NCI-H446 treated with DMSO at 0.1 percent for 48 hours (cell line): Measurements from ENCODE around the gene TUBGCP6.

Experiments
- DNase-seq: peaks from one replicate; lab custom pipeline; 2025; lab: John Stamatoyannopoulos, UW

The TUBGCP6 gene

GRCh38 chr22:50244420-50245213, at the start of gene TUBGCP6:
Gene TUBGCP6 (minus strand): TSS chr22:50245023. CDS start chr22:50244459, 564 bp downstream.
- DNase-seq = peak; percentile 66

GRCh38 chr22:50294319-50294656, 49.5 kb upstream of the TUBGCP6 start:
- DNase-seq = no peak

GRCh38 chr22:50293441-50294318, 48.9 kb upstream of the TUBGCP6 start:
- DNase-seq = no peak

- no peak for DNase-seq
These were observed 48.0 kb upstream of the TUBGCP6 start for GRCh38 chr22:50292643-50293440.

GRCh38 chr22:50289942-50290630, 45.3 kb upstream of the TUBGCP6 start:
- no peak for DNase-seq

GRCh38 chr22:50289151-50289941, 44.5 kb upstream of the TUBGCP6 start:
- DNase-seq = no peak

- DNase-seq = no peak
These were observed 42.9 kb upstream of the TUBGCP6 start for GRCh38 chr22:50287731-50288130.

GRCh38 chr22:50286701-50287318, 42.0 kb upstream of the TUBGCP6 start:
- DNase-seq = no peak

- no peak for DNase-seq
These were observed 41.5 kb upstream of the TUBGCP6 start for GRCh38 chr22:50286275-50286674.

- DNase-seq = no peak
These were observed 40.9 kb upstream of the TUBGCP6 start for GRCh38 chr22:50285568-50286229.

GRCh38 chr22:50284479-50284878, 39.7 kb upstream of the TUBGCP6 start:
- no peak for DNase-seq

GRCh38 chr22:50283821-50284220, 39.0 kb upstream of the TUBGCP6 start:
- DNase-seq = no peak

GRCh38 chr22:50282361-50283155, 37.7 kb upstream of the TUBGCP6 start:
- no peak for DNase-seq

GRCh38 chr22:50281957-50282356, 37.1 kb upstream of the TUBGCP6 start:
- DNase-seq = no peak

GRCh38 chr22:50281384-50281760, 36.5 kb upstream of the TUBGCP6 start:
- no peak for DNase-seq

- no peak for DNase-seq
These were observed 36.0 kb upstream of the TUBGCP6 start for GRCh38 chr22:50280708-50281383.

- no peak for DNase-seq
These were observed 35.3 kb upstream of the TUBGCP6 start for GRCh38 chr22:50280022-50280707.
